Left kidney (tissue), 2 donors: Measurements from ENCODE around the gene ARHGAP10. TPM values are rescaled to one million over a fixed set of nuclear protein-coding genes. Genes with fewer than 3 reads are reported as not detected.

ENCODE experiments used
- DNase-seq: peaks from one replicate; pipeline ENCODE4 v3.0.0-alpha.2; 2013
- polyA plus RNA-seq: library from polyadenylated mRNA; unstranded; fragments of 120-200 nt; gene quantifications from one replicate; pipeline ENCODE4 v1.2.1, GENCODE V29; 2013; ENCODE audit not compliant: insufficient read length

The ARHGAP10 gene
- polyA plus RNA-seq, 1 donor: 18.4 TPM

GRCh38 chr4:147944670-147945260, 212.9 kb downstream of the ARHGAP10 start:
- DNase-seq: no peak

GRCh38 chr4:147948336-147948735, 216.4 kb downstream of the ARHGAP10 start:
- no peak for DNase-seq

DNA sequence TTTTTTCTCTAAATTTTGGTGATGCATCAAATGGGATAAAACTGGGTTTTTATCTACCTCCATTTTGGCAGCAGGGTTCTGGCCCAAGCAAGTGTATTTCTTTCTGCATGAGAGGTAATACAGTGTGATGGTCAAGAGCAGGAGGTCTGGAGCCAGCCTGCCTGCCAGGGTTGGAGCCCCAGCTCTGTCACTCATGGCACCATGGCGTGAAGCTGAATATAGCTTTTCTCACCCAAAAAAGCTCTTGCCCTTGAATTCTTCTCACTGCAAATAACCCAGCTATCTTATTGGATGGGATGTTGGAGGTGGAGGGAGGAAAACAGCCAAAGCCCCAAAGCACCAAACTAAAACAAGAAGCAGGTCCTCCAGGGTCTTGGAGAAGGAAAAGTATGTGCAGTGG, 218.4 kb downstream of the ARHGAP10 start:
- no peak for DNase-seq

- DNase-seq: no peak
Observed at GRCh38 chr4:147950841-147951240, 219.0 kb downstream of the ARHGAP10 start.

DNA sequence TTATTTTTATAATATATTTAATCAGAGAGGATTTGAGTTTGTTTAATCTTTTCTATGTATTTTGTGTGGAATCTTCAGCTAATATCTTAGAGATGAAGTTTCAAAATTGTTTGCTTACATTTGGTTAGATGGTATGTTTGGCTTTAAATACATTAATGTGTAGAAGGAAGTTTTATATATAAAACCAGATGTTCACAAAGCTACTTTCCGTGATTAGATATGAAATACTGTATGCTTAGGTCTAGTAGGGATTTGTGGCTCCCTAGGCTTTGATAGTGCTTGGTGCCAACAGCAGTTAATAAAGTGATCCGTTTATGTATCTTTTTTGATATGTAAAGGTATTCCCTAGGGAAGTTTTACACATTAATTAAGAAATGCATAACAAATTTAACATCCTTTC, 223.0 kb downstream of the ARHGAP10 start:
- no peak for DNase-seq

DNA sequence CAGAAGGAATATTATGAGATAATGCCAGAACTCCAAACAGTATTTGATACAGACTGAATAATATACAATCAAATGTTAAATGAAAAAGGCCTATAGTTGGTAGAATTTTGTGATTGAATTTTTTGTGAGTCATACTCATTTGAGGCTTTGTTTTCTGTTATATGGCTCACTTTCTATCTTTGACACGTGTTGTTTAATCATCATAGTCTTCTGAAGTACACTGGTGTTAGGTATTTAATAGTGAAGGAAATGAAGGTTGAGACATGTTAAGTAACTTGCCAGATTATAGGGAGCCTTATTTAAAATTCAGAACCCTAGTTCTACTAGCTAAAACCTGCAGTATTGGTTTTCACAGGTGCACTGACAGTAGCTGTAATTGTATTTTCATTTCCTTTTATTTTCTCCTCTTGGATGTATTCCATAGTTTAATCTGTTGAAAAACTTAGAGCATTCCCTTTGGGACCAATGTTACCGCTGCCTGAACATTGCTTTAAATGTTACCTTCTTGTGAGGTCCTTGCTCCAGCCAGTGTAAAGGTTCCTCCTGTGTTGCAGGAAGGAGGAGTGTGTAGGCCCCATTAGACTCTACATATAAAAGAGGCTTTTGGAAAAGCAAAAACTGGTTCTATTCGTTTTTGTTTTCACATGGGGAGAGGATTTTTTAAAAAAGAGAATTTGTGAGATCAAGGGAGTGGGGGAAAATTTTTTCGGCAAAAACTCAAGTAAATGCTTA, 224.1 kb downstream of the ARHGAP10 start:
- DNase-seq: no peak

- no peak for DNase-seq
Observed at GRCh38 chr4:147957446-147957845, 225.6 kb downstream of the ARHGAP10 start.

- no peak for DNase-seq
Observed at GRCh38 chr4:147958057-147958456, 226.2 kb downstream of the ARHGAP10 start.

DNA sequence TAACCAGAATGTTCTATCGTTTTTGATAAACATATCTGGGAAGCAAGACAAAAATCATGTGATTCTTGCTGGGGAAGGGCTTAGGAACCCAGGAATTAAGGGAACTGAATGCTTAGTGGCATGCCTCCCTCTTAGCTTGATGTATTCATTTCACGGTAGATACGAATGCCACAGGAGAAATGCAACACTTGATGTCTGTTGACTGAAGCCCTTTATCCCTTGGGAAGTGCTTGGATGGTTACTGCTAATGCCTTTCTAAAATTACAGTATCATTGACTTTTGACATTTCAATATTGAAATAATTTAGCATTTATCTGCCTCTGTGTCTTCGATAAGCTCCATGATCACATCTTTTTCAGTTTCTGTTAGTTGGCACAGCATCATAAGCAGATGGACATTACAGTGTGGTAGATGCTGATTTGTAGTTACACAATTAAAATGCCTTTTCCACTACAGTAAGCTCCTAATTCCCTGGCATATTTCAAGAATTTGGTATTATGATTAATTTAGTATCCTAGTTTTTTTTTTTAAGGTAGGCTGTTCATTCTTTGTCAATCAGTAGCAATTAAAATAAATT, 226.7 kb downstream of the ARHGAP10 start:
- DNase-seq: no peak

DNA sequence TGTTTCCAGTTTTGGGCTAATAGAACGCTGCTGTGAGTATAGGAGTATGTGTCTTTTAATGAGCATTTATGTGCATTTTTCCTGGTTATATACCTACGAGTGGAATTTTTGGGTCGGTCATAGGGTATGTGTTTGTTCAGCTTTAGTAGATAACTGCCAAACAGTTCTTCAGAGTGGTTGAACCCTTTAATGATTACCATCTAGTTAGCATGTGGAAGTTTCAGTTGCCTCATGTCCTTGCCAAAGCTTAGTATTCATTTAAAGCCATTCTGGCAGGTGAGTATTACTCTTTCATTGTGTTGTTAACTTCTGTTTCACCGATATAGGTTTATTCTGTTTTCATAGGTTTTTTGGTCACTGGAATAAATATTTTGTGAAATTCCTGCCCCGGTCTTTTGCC, 229.1 kb downstream of the ARHGAP10 start:
- DNase-seq: no peak

- DNase-seq: no peak
Observed at GRCh38 chr4:147963839-147964238, 232.0 kb downstream of the ARHGAP10 start.

DNA sequence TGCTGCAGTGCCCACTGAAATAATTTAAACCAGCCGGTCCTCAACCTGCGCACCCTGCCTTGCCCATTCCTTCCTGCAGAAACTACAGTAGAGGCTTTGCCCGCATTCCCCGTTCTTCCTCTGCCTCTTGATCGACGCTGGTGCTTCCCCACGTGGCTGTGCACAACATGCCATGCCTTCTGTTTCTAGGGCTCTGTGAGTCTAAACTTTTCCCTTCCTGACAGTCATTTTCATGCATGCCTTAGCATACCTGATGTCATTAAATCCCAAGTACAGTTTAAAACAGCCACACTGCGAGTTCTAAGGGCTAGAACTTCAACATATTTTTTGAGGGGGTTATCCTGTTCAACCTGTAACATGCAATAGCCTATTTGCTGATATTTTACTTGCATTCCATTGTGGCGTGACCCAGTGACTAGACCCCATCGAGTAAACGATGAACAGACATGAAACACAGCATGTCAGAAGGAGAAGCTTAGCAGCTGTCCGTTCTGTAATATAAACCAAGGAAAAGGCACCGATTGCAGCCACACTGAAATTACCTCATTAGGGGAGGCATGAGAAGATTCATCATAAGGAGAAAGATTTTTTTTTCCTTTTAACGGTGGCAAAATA, 232.5 kb downstream of the ARHGAP10 start:
- peak; percentile 40 for DNase-seq

GRCh38 chr4:147965056-147965455, 233.2 kb downstream of the ARHGAP10 start:
- DNase-seq: no peak

DNA sequence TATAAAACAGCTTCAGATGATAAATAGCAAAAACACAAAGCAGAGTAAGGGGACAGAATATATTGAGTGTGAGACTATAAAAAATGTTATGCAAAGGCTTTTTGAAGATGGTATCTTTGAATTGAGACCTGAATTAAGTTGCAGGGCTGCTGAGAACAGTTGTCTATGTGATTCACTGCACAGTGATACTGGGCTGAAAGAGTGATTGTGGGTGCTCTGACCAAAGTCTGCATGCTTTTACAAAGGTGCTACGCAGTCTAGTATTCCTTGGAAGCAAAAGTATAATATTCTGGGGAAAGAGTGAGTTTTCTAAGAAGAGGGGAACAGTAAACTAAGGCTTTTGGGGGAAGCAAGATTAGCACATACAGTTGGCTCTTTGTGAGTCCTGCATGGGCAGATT, 234.0 kb downstream of the ARHGAP10 start:
- DNase-seq: no peak

DNA sequence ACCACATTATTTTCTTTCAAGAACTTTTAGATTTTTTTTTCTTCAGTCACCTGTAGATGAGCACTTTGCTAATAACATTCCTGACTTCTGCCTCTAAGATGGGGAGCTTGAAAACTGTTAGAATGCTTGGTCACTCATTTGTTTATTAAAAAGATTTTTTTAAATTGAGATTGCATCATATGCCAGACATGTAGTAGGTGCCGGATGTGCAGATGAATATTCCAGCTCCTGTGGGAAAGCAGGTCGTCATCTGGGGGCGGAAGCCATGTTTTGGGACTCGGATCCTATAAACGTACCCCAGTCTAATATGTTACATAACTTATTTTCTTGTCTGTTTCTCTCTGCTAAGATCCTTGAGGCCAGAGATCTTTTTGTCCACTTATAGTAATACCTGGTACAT, 236.8 kb downstream of the ARHGAP10 start:
- DNase-seq: no peak

- peak; percentile 40 for DNase-seq
Observed at GRCh38 chr4:147969573-147970385, 237.9 kb downstream of the ARHGAP10 start.

- no peak for DNase-seq
Observed at GRCh38 chr4:147971116-147971515, 239.2 kb downstream of the ARHGAP10 start.

GRCh38 chr4:147975325-147975724, 243.4 kb downstream of the ARHGAP10 start:
- no peak for DNase-seq

DNA sequence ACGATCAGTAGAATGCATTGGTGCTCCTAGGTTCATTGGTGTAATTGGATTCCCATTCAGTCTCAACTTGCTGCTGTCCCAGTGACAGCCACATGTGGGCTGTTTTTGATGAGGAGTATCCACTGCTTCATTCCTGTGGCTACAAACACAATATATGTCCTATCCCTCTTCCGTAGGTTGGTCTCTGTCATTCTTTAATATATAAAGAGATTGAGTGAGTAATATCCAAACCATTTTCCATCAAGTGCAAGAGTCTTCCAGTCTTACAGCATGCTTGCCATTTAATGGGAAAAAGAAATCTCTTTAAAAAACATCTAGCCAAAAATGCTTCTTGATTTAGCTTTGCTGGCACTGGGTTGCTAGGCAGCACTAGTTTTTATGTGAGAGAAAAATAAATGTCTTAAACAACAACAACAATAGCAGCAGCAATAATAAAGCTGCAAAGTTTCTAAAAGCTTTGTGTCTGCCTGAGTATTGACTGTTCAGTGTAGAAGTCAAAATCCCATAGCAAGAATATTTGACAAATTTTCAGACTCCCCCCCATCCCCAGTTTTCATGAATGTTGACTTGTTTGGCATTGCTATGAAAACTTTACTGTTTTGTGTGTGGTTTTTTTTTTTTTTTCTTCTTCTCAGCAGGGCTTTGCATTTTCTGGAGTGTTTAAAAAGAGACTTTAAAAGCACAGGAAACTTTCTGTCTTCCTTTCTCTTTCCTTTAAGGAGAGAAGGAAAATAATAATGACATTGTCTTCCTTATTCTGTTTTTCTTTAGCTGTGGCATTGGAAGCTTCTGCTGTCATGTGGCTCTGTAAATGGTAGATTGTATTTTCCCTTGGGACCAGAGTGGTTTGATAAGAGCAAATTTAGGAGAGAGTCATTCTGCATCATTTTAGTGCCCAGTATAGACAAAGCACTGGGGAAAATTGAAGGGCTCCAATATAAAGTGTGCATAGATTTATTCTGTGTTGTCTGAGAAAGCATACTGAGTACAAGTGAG, 244.3 kb downstream of the ARHGAP10 start:
- DNase-seq: peak; percentile 15

GRCh38 chr4:147980586-147980985, 248.7 kb downstream of the ARHGAP10 start:
- DNase-seq: no peak

- DNase-seq: no peak
Observed at GRCh38 chr4:147981305-147981704, 249.4 kb downstream of the ARHGAP10 start.
